GM18508 (cell line): ENCODE results near the gene MGAT5.

ENCODE experiments used
- ATAC-seq: cut with Tn5 transposase; IDR thresholded peaks from one replicate; pipeline ENCODE4 v1.9.1; 2021; ENCODE audit warnings: moderate number of reproducible peaks; ENCODE audit not compliant: insufficient read depth, unreplicated experiment

The MGAT5 gene

GRCh38 chr2:134253804-134254203, at the start of gene MGAT5:
MGAT5 (plus strand) TSS chr2:134254072; CDS start chr2:134254404, 332 bp downstream.
- no peak for ATAC-seq

- ATAC-seq, result no peak
Measured at GRCh38 chr2:134205087-134205486, 48.8 kb upstream of the MGAT5 start.

GRCh38 chr2:134206031-134206430, 47.8 kb upstream of the MGAT5 start:
- no peak for ATAC-seq

- no peak for ATAC-seq
Measured at GRCh38 chr2:134206573-134206972, 47.3 kb upstream of the MGAT5 start.

GRCh38 chr2:134207589-134208209, 46.2 kb upstream of the MGAT5 start:
- no peak for ATAC-seq

- no peak for ATAC-seq
Measured at GRCh38 chr2:134208825-134209224, 45.0 kb upstream of the MGAT5 start.

GRCh38 chr2:134212746-134213145, 41.1 kb upstream of the MGAT5 start:
- ATAC-seq, result no peak

GRCh38 chr2:134216152-134216829, 37.6 kb upstream of the MGAT5 start:
- ATAC-seq, result no peak

GRCh38 chr2:134217351-134217750, 36.5 kb upstream of the MGAT5 start:
- ATAC-seq, result no peak

- ATAC-seq, result peak; percentile 78
Measured at GRCh38 chr2:134217924-134218323, 35.9 kb upstream of the MGAT5 start.

GRCh38 chr2:134218414-134218813, 35.5 kb upstream of the MGAT5 start:
- no peak for ATAC-seq

- ATAC-seq, result no peak
Measured at GRCh38 chr2:134218930-134219658, 34.8 kb upstream of the MGAT5 start.

GRCh38 chr2:134220344-134220974, 33.4 kb upstream of the MGAT5 start:
- no peak for ATAC-seq

GRCh38 chr2:134224005-134224404, 29.9 kb upstream of the MGAT5 start:
- no peak for ATAC-seq

- no peak for ATAC-seq
Measured at GRCh38 chr2:134225173-134225572, 28.7 kb upstream of the MGAT5 start.

GRCh38 chr2:134225841-134226240, 28.0 kb upstream of the MGAT5 start:
- no peak for ATAC-seq

- no peak for ATAC-seq
Measured at GRCh38 chr2:134226601-134227000, 27.3 kb upstream of the MGAT5 start.

- no peak for ATAC-seq
Measured at GRCh38 chr2:134227666-134228065, 26.2 kb upstream of the MGAT5 start.

GRCh38 chr2:134228493-134228903, 25.4 kb upstream of the MGAT5 start:
- no peak for ATAC-seq

- ATAC-seq, result no peak
Measured at GRCh38 chr2:134229540-134229939, 24.3 kb upstream of the MGAT5 start.

GRCh38 chr2:134230885-134231284, 23.0 kb upstream of the MGAT5 start:
- ATAC-seq, result no peak
